NCI-H2081 (cell line): ENCODE measurements around the gene LRCH3.
A peak's percentile ranks its signal among the peaks of the same experiment; 100 is the strongest.

Source experiments
- DNase-seq, 2 experiments: peaks; one replicate each; lab custom pipeline; 2025; lab: John Stamatoyannopoulos, UW

The LRCH3 gene

GRCh38 chr3:197793247-197793646, 2.2 kb downstream of the LRCH3 start:
- DNase-seq, result peak; percentile 1 to 46

- DNase-seq, result no peak
These were observed 3.1 kb downstream of the LRCH3 start for GRCh38 chr3:197794115-197794514.

- DNase-seq, result no peak
These were observed 4.1 kb downstream of the LRCH3 start for GRCh38 chr3:197795200-197795599.

- no peak for DNase-seq
These were observed 5.0 kb downstream of the LRCH3 start for GRCh38 chr3:197796087-197796486.

- DNase-seq, result no peak
These were observed 7.8 kb downstream of the LRCH3 start for GRCh38 chr3:197798863-197799262.

DNA sequence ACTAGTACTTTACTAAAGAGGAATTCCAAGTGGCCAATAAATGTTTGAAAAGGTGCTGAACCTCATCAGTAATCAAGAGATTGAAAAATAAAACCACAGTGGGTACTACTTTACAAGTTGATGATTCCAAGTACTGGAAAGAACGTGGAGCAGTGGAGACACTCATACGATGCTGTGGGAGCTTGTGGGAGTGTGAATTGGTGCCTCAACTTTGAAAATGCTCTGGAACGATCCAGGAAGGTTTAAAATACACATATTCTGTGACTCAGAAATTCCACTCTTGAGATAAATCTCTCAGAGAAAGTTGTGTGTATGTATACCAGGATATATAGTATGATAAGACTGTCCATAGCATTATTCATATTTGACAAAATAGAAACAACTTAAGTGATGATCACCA, 9.3 kb downstream of the LRCH3 start:
- no peak for DNase-seq

DNA sequence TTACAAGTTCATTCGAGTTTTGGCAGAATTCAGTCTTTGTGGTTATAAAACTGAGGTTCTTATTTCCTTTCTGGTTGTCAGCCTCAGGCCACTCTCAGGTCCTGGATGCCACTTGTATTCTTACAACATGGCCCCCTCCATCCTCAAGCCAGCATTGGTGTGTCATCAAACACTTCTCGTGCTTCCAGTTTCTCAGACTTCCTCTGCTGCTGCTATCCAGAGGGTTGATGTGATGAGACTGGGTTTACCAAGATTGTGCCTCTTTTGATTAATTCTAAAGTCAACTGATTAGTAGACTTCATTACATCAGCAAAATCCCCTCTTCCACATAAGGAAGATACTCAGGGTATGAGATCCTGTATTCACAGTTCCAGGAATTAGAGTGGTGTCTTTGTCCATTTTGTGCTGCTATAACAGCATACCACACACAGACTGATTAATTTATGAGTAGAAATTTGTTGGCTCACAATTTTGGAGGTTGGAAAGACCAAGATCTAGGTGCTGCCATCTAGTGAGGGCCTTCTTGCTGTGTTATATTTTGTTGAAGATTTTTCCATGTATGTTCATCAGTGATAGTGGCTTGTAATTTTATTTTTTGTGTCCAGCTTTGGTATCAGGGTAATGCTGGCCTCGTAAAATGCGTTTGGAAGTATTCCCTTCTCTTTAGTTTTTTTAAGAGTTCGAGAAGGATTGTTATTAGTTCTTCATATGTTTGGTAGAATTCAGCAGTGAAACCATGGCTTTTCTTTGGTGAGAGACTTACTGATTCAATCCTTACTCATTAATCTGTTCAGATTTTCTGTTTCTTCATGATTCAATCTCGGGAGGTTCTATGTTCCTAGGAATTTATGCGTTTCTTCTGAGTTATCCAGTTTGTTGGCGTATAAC, 11.1 kb downstream of the LRCH3 start:
- DNase-seq, result peak; percentile 6 to 28

DNA sequence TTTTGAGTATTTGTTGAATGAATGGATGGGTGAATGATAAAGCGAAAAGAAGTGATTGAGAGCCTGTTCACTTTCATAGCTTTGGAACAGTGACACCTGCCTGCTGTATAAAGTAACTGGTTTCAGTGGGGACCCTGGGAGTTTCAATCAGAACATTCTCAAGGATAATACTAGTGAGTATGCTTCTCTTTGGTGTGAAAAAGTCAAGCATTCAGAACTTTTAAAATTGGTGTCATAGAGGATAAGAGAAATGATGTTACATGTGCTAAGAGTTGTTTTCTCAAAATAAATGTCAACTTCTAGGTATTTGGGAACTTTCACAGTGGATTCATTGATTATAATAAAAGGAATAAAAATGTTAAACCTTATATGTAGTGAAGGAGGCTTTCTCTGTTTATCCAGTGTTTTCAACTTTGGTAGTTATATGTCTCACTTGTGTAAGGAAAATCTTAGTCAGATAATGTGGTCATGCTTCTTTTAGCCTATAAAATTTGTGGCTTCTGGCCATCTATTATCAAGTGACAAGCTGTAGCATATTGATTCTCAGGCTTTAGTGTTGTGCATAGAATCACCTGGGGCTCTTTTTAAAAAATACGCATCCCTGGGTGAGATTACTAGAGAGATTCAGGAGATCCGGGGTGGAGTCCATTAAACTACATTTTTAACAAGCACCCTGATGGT, 11.9 kb downstream of the LRCH3 start:
- DNase-seq, result no peak

GRCh38 chr3:197804511-197804910, 13.5 kb downstream of the LRCH3 start:
- DNase-seq, result no peak

GRCh38 chr3:197807969-197808587, 17.0 kb downstream of the LRCH3 start:
- no peak for DNase-seq

GRCh38 chr3:197809356-197810020, 18.4 kb downstream of the LRCH3 start:
- DNase-seq, result no peak

DNA sequence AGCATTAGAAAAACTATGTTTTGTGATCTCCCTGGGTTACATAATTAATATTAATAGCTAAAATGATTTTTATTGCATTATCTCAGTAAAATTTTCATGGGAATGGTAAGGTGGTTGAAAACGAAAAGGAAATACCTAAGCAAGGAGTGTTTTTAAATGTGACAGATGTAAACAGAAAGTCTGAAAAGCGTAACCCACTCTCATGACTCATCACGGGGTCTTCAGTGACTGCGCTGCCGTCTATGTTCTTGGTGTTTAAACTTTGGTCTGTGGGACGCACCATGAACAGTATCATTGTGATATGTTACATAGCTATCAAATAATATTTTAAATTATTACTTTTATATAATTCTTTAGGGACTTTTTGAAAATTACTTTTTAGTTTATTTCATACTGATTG, 19.8 kb downstream of the LRCH3 start:
- DNase-seq, result no peak

DNA sequence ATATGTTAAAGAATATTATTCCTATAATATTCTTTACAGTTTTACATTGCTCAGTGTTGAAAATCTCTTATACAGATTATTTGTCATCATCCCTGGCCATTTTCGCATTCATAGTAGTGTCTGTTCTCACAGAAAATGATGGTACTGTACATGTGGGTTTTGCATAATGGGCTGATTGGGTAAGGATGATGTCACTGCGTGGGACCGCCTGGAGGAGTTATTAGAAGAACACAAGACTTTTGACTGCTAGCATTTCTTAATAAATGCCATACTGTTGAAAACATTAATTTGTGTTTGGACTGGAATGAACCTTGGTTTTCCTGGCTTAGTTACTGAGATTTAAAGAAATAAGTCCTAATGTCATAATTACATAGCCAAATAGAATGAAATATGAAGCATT, 20.3 kb downstream of the LRCH3 start:
- no peak for DNase-seq

DNA sequence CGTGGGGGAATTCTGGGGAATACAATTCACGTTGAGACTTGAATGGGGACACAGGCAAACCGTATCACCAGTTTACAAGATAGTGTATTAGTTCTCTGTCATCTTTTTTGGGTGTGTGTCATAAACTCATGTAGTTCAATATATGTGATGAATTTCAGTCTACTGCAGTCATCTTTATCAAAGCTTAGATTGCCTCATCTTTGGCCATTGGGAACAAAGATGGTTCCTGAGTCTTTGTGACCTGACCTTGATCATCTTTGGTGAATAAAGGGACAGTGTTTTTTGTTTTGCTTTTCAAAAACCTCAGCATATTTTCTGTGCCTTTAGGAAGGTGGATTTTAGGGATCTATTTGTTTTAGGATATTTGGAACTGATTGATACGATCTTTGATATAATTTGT, 23.3 kb downstream of the LRCH3 start:
- no peak for DNase-seq

- DNase-seq, result peak in 1 of 2 experiments; percentile 14
These were observed 29.7 kb downstream of the LRCH3 start for GRCh38 chr3:197820550-197821335.

DNA sequence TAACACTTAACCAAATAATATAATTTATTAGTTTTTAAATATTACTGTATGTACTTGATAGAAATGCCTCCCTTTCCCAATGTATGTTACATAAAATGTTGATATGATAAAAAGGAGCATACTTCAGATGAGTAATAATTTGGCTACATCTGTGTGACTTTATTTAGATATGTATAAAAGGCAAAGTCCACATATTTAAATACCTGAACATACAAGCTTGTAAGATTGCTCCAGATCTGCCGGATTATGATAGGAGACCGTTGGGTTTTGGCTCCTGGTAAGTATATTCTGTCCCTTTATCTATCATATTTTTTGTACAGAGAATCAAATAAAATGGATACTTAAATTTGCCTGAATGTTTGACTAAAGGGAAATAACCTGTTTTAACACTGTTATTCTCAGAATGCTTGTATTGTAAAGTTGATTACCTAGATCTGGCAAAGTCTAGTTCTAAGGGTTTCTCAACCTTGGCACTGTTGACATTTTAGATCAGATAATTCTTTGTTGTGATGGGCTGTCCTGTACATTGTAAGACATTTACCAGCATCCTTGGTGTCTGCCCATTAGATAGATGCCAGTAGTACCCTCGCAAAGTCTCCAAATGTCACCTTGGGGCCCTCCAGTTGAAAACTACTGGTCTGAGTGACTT, 38.5 kb downstream of the LRCH3 start:
- no peak for DNase-seq

DNA sequence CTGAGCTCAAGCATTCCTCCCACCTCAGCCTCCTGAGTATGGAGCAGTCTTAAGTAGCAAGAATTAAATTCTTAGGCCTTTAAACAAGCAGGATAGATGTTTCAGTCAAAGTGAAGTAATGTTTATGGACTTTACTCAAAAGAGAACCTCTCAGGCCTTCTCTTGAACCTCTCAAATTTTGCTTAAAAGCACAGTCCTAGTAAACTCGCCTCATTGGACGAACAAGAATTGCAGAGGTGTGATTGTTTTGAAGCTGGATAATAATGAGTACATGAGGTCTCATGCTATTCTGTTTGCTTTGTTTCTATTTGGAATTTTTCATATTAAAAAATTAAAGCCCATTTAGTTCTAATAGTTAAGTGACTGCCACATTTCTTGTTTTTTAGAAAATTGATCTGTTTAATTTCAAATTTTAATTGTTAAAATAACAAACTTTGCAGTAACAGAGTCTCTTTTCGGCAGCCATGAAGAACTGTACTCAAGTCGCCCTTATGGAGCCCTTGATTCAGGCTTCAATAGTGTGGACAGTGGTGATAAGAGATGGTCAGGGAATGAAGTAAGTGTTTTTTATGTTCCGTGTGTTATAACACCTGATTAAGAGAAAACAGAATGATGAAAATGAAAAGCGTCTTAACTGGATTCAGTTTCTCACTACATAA, 39.4 kb downstream of the LRCH3 start:
- no peak for DNase-seq

- no peak for DNase-seq
These were observed 39.9 kb downstream of the LRCH3 start for GRCh38 chr3:197830967-197831313.

GRCh38 chr3:197833930-197834715, 43.1 kb downstream of the LRCH3 start:
- DNase-seq, result no peak

DNA sequence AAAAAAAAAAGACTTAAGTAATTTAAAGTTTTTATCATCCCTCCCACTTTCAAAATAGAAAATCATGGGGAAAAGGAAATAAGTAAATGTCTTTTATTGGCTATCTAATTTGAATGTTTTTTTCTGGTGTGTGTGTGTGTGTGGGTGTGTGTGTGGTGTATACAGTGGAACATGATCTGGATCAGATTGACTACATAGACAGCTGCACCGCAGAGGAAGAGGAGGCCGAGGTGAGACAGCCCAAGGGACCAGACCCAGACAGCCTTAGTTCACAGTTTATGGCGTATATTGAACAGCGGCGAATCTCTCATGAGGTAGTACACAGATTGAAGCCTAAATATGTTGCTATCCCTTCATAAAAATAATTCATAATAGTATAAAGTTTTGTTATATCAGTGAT, 44.5 kb downstream of the LRCH3 start:
- no peak for DNase-seq
